ENCODE data around the gene STAT6.
A peak's percentile ranks its signal among the peaks of the same experiment; 100 is the strongest.
"Not testable (repeated sequence)": the region's sequence is repeated elsewhere in the genome, so short reads cannot be mapped to it uniquely, and the experiment has no call there.

STAT6 gene

DNA sequence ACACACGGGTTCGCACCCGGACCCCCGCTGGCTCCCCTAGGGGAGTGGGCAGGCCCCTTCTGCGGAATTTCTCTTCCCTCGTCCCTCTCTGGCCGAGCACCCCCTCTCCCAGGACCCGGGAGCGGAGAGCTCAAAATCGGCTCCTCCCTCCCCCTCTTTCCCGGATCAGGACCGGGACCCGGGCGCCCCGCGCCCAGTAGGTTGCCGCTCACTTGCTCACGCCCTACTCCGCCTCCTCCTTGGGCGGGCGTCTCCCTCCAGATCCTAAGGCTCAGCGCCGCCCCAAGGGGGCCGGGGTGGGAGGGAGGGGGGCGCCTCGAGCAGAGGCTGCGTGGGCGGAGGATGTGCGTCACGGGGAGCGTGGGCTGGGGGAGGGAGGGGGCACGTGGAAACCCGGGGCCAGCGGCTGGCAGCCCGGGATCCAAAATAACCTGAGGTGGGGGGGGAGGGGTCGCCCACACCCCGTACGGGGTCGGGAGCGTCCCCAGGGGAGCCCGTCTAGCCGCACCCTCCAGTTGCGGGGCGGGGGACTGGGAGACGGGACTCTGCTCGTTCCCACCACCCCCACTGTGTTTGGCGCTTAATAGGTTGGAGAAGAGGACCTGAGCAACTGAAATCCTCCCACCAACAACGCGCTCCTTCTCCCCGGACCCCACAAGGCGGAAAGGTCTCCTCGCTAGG is 24.0 kb downstream of the STAT6 start:
- peak; percentile 92 for DNase-seq

DNA sequence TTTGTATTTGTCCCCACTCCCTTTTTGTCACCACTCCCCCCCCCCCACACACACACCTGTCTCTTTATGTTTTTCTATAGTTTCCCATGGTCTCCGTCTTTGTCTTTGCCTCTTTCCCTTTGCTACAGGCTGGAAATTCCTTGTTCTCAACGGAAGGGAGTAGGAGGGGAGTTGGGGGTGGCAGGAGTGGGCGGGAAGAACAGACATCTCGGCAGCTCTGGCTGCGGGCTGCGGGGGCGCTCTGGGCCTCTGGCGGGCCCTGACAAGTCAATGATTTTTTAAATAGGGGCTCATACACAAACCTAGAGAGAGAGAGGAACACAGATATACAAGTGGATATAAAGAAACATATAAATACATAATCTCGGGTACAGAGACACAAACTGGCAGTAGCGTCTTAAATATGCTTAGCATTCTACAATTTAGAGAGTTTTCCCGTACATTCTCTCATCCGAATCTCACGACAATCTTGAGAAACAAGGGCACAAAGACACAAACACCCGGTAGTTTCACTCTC is 24.6 kb downstream of the STAT6 start:
- peak; percentile 62 for DNase-seq

DNA sequence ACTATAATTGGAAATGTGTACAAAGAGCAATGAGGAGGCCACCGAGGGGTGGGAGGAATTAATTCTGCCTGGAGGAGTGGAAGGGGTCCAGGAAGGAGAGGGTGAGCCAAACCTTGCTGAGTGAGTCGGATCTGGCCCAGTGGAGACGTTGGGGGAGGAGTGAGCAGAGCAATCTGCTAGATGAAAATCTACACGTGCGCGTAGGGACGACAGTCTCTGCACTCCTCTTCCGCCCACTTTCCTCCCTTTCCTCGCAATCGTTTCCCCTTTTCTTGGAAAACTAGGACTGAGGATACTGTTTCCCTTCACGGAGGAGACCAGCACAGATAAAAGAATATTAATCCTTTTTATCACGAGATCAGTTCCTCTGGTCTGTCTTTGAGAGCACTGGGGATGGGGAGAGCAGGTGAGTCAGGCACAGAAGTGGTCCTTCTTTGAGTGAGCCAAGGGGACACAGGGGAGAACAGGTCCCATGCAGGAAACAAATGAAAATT is 25.1 kb downstream of the STAT6 start:
- peak; percentile 31 for DNase-seq

DNA sequence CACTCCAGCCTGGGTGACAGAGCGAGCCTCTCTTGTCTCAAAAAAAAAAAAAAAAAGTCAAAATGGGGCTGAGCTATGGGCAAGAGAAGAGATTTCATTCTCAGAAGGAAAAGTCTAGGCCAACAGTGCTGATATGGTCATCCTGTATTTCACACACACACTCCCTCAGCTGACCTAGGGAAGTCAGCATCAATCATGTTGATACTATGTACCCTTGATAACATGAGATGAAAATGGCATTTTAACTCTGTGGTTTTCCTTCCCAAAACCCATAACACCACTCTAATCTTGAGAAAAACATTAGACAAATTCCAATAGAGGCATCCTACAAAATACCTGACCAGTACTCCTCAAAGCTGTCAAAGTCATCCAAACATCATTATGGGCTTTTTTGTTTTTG is 30.3 kb downstream of the STAT6 start:
- DNase-seq: no peak

GRCh38 chr12:57079821-57080220 is 31.3 kb downstream of the STAT6 start:
- no peak for DNase-seq

DNA sequence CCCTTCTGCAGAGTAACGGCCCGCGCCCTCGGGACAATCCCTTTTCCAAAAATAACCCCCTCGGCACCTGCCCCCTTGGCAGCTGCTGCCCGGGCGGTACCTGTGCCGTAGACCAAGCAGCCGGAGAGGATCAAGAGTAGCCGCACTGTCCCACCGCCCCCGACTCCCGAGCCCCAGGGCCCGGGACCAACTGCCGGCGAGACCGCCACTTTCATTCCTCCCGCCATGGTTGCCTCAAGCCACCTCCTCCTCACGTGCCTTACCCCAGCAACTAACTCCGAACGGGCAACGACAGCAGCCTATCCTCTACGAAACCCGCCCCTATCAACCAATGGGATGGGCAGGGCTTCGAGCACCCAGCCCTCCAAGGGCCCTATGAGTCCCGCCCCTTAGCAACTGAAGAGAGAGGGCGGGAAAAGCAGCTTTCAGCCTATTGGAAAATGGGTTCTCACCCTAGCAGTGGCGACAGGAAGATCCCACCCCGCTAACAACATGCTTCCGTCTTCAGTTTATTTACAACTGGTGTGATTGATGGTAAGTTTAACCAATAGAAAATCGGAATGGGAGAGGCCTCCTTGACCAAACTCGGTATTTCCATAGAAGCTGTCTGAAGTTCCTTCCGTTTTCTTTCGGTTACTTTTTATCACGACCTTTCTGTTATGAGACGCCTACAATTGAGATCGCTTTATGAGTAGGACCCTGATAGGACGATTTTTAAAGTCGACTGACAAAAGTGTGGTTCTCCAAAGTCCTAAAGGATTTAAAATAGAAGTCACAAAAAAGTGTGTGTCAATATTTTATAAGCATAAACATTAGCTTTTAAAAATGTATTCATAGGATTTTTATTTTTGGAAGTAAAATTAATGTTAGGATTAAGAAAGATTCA is 32.4 kb downstream of the STAT6 start, which contains the start of gene NEMP1:
Gene NEMP1, minus strand, starts transcription at position 273 of the 886 bp plus-strand sequence. Its CDS starts 46 bp downstream, at position 227.
- DNase-seq: peak; percentile 100

- not testable (repeated sequence) for DNase-seq
These were observed 37.4 kb downstream of the STAT6 start for GRCh38 chr12:57073566-57074450.

GRCh38 chr12:57072661-57073060 is 38.5 kb downstream of the STAT6 start:
- no peak for DNase-seq

DNA sequence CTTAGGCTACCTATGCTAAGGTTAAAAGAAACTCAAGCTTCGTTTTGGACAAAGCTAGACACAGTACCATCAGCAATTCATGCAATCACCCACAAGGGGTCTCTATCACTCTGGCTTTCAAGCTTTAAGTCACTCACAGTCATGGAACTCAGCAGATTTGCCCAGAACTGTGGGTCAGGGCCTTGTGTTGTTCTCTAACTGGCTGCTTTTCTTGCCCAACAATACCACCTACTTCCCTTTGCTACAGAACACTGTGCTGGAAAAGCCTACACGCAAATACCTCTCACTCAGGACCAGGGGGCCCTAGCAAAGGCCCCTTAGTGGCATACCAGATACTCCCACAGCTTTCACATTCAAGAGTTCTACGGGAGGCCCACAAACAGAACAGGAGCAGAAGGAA is 41.6 kb downstream of the STAT6 start:
- peak; percentile 89 for DNase-seq

GRCh38 chr12:57066245-57066644 is 44.9 kb downstream of the STAT6 start:
- no peak for DNase-seq

DNA sequence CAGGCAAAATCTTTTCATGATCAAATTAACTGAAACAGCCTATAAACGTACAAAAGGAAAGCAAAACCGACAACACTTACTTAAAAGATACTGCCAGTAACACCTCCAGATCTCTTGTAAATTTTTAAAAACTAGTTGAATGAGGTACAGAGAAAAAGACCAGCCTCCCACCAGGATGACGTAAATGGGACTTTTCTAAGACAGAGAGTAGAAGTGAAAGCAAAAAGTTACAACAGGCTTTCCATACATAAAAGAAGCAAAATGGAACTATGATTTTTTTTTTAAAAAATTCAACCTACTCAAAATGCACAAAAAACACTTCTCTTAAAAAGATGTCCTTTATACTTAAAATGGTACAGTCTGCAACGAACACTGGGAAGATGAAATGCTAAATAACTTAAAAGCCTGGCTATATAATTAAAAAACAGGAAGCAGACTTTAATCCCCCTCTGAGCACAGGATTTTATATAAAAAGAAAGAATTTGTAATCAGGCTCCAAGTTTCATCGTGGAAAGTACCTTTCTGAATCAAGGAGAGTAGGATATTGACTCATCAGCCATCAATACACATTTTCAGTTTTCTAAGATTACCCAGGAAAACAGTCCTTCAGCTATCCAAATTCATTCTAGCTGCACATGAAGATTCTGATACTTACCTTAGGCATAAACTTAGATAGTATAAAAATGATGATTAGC is 47.0 kb downstream of the STAT6 start:
- peak; percentile 91 for DNase-seq

- no peak for DNase-seq
These were observed 52.7 kb downstream of the STAT6 start for GRCh38 chr12:57058454-57058853.

DNA sequence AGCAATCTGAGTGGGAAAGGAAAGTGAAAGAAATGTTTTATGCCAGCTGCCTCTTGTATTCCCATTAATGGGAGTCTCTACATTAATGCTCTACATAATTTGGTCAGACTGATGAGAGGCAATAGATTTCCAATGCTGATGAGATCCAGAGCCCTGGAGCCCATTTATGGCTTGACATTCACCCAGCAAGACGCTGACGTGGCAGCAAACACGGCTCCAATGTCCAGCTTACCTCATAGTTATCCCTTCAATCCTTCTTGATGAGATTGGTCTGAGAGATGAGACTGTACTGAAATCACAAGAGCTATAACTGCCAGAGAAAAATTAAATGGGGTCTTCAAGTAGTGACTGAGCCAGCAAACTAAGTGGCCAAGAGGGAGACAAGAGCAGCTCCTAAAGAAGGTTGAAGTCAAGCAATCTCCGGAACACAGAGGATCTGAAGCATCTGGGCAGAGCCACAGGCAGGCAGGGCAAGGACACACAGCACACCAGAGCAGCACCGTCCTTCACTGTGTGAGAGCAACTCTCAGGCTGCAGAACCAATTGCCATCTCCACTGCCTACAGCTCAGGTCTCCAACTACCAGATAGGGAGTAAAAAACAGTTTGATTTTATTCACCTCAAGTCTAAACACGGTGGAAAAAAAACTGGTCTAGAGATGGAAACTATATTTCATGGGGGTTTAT is 54.0 kb downstream of the STAT6 start:
- peak; percentile 20 for DNase-seq

GRCh38 chr12:57055824-57056223 is 55.3 kb downstream of the STAT6 start:
- DNase-seq: peak; percentile 88

GRCh38 chr12:57053901-57054300 is 57.3 kb downstream of the STAT6 start:
- DNase-seq: not testable (repeated sequence)

- DNase-seq: not testable (repeated sequence)
These were observed 58.0 kb downstream of the STAT6 start for GRCh38 chr12:57053146-57053545.

- DNase-seq: no peak
These were observed 60.2 kb downstream of the STAT6 start for GRCh38 chr12:57051011-57051410.

GRCh38 chr12:57049890-57050289 is 61.3 kb downstream of the STAT6 start, which contains the start of gene MYO1A:
Gene MYO1A, minus strand, starts transcription at chr12:57050129. Its CDS starts 1,806 bp downstream, at chr12:57048323.
- DNase-seq: no peak

DNA sequence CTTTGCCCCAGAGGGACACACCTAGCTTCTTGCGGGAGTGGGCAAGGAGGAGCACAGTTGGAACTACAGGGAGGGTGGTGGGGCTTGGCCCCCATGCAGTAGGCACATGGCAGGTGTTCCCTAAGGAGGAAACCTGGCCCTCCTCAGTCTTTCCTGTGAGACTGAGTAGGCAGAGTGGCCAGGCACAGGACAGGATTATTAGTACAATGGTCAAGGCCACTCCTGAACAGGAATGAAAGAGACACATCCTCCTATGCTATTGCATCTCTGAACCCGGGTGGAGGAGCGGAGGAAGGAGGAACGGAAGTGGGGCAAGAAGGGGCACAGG is 62.1 kb downstream of the STAT6 start:
- no peak for DNase-seq

DNA sequence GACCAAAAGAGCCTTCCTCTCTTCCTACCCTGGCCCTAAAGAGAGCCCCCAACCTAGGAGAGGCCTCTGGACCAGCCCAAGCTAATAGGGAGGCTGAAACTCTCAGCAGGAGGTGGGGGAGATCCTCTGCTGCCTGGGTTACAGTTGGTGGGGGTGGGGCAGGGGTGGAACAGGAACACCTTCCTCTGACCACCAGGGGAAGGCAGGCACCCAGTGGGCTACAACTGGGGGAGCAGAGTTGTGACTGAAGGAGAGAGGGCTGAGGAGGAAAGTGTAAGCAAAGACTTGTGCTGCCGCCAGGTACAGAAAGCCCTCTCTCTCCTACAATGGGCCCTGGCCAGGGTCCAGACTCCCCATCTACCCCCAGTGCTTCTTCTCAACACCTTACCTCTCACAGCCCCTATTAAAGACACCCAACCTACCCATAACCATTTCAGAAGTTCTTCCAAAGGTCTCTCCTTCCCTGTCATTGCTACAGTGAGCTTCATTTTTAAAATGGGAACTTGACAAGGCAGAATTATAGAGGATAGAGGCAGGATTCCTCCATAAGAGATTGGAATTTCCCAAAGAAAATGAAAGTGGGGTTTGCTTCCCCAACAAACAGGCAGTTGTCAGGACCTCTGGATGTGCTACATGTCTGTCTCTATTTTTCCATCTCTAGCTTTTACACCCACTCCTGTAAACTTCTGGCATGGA is 62.6 kb downstream of the STAT6 start:
- DNase-seq: peak; percentile 36

DNA sequence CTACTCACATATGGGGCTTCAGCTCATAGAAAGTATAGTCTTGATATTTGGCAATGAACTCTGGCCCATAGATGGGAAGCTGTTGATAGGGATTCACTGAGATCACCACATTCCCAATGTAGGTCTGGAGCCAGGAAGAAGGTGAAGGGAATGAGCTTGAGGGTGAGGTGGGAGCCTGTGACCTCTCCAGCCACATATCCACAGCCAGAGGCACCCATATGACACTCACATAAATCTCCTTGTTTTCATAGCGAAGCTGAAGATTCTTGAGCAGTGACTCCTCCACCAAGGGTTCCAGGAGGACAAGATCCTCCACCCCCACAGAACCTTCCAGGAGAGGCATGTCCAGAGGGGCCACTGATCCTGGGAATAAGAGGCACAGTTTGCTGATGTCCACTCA is 63.2 kb downstream of the STAT6 start:
- no peak for DNase-seq

Data from suppressor macrophage treated with lipopolysaccharide for 4 hours (primary cell).